Osteoblast (primary cell): ENCODE results near the gene PSTPIP1. TPM values are rescaled to one million over a fixed set of nuclear protein-coding genes. Genes with fewer than 3 reads are reported as not detected.
A peak's percentile ranks its signal among the peaks of the same experiment; 100 is the strongest.

Experiments used
- DNase-seq: peaks from one replicate; pipeline ENCODE4 v3.0.0; 2011; ENCODE audit warnings: low spot score, mixed read lengths; ENCODE audit not compliant: insufficient read length; ENCODE audit errors: missing footprints
- H2AFZ ChIP-seq: 2 replicates; pipeline ENCODE4 v1.6.0; 2011; ENCODE audit warnings: mild to moderate bottlenecking, low read length
- H3K27ac ChIP-seq: 2 replicates; pipeline ENCODE4 v1.5.1; 2011; ENCODE audit warnings: mild to moderate bottlenecking, low read depth, low read length, moderate library complexity
- H3K27me3 ChIP-seq: 2 replicates; pipeline ENCODE4 v1.6.0; 2012; ENCODE audit warnings: mild to moderate bottlenecking, control low read depth, inconsistent platforms, low read length, moderate library complexity; ENCODE audit not compliant: insufficient read depth
- H3K36me3 ChIP-seq: 2 replicates; pipeline ENCODE4 v1.5.1; 2011; ENCODE audit warnings: mild to moderate bottlenecking, low read length, control low read depth, moderate library complexity; ENCODE audit not compliant: insufficient read depth
- H3K4me1 ChIP-seq: 2 replicates; pipeline ENCODE4 v1.5.1; 2011; ENCODE audit warnings: mild to moderate bottlenecking, low read length, control low read depth, moderate library complexity; ENCODE audit not compliant: insufficient read depth
- H3K4me2 ChIP-seq: 2 replicates; pipeline ENCODE4 v1.6.0; 2011; ENCODE audit warnings: mild to moderate bottlenecking, low read length; ENCODE audit not compliant: insufficient read depth
- H3K4me3 ChIP-seq: fragments of 200-600 bp; sonication (generic); 3 replicates; pipeline ENCODE4 v1.5.1; 2012; ENCODE audit warnings: mild to moderate bottlenecking, low read length, inconsistent platforms; ENCODE audit not compliant: insufficient read depth
- H3K79me2 ChIP-seq: 2 replicates; pipeline ENCODE4 v1.6.0; 2012; ENCODE audit warnings: mild to moderate bottlenecking, low read length, control low read depth, inconsistent platforms; ENCODE audit not compliant: insufficient read depth
- H3K9me3 ChIP-seq: 2 replicates; pipeline ENCODE4 v1.5.1; 2011; ENCODE audit warnings: low read depth, low read length, control low read depth
- H4K20me1 ChIP-seq: 2 replicates; pipeline ENCODE4 v1.6.0; 2012; ENCODE audit warnings: mild to moderate bottlenecking, low read length, control low read depth; ENCODE audit not compliant: insufficient read depth
- CTCF ChIP-seq: IDR thresholded peaks from 2 replicates; pipeline ENCODE4 v1.5.1; 2011; ENCODE audit warnings: mild to moderate bottlenecking, low read depth, low read length, moderate library complexity; ENCODE audit errors: extremely low read depth
- total RNA-seq: library from RNA; depleted of rRNA; stranded (reverse); fragments of >200 nt; gene quantifications from 2 replicates; pipeline ENCODE4 v1.2.3, GENCODE V29; 2012

Gene PSTPIP1
- total RNA-seq, 1 donor: not detected

GRCh38 chr15:77045985-77046384 is 51.1 kb downstream of the PSTPIP1 start:
- Histone ChIP-seq H3K4me2 (no peak overlapping the region), H3K27me3 (no peaks in the 10 kb centered on the region), H3K9me3 (no peaks in the 10 kb centered on the region), H3K79me2 (no peaks in the 10 kb centered on the region), H3K4me1 (peaks cover 13% of the 10 kb centered on the region), H3K36me3 (peaks cover 40% of the 10 kb centered on the region), H2AFZ (no peak overlapping the region), H4K20me1 (no peaks in the 10 kb centered on the region), H3K27ac (no peak overlapping the region), H3K4me3 (no peak overlapping the region)
- no peak for DNase-seq
- TF ChIP-seq CTCF: no peak

- DNase-seq: no peak
- no peaks in the 10 kb centered on the region for H3K79me2 ChIP-seq
- H3K27me3 ChIP-seq: no peaks in the 10 kb centered on the region
- peaks cover 49% of the 10 kb centered on the region for H3K36me3 ChIP-seq
- H3K4me3 ChIP-seq: no peak overlapping the region
- no peak overlapping the region for H3K27ac ChIP-seq
- H3K4me1 ChIP-seq: peaks cover 12% of the 10 kb centered on the region
- no peak overlapping the region for H3K4me2 ChIP-seq
- no peak for TF ChIP-seq CTCF
- no peaks in the 10 kb centered on the region for H4K20me1 ChIP-seq
- no peak overlapping the region for H2AFZ ChIP-seq
- H3K9me3 ChIP-seq: no peaks in the 10 kb centered on the region
Measured at GRCh38 chr15:77046704-77047412, 51.9 kb downstream of the PSTPIP1 start.

GRCh38 chr15:77048135-77048876 is 53.4 kb downstream of the PSTPIP1 start:
- DNase-seq: peak; percentile 80
- peak overlapping the region; percentile 35 for H3K4me2 ChIP-seq
- H3K27ac ChIP-seq: peak overlapping the region; percentile 5

More at GRCh38 chr15:77048135-77048876, 53.4 kb downstream of the PSTPIP1 start:
- no peak overlapping the region for H3K4me3 ChIP-seq
- no peak for TF ChIP-seq CTCF
- H3K36me3 ChIP-seq: peaks cover 45% of the 10 kb centered on the region
- no peaks in the 10 kb centered on the region for H3K9me3 ChIP-seq
- peaks cover 12% of the 10 kb centered on the region for H3K4me1 ChIP-seq
- H2AFZ ChIP-seq: no peak overlapping the region
- no peaks in the 10 kb centered on the region for H4K20me1 ChIP-seq
- no peaks in the 10 kb centered on the region for H3K79me2 ChIP-seq
- no peaks in the 10 kb centered on the region for H3K27me3 ChIP-seq
